NCI-H748 (cell line): ENCODE results near the gene PYDC1.
"Not testable (repeated sequence)": the region's sequence is repeated elsewhere in the genome, so short reads cannot be mapped to it uniquely, and the experiment has no call there.

Experiments
- DNase-seq: peaks from one replicate; lab custom pipeline; 2025; ENCODE audit not compliant: unreplicated experiment; lab: John Stamatoyannopoulos, UW

Gene PYDC1

DNA sequence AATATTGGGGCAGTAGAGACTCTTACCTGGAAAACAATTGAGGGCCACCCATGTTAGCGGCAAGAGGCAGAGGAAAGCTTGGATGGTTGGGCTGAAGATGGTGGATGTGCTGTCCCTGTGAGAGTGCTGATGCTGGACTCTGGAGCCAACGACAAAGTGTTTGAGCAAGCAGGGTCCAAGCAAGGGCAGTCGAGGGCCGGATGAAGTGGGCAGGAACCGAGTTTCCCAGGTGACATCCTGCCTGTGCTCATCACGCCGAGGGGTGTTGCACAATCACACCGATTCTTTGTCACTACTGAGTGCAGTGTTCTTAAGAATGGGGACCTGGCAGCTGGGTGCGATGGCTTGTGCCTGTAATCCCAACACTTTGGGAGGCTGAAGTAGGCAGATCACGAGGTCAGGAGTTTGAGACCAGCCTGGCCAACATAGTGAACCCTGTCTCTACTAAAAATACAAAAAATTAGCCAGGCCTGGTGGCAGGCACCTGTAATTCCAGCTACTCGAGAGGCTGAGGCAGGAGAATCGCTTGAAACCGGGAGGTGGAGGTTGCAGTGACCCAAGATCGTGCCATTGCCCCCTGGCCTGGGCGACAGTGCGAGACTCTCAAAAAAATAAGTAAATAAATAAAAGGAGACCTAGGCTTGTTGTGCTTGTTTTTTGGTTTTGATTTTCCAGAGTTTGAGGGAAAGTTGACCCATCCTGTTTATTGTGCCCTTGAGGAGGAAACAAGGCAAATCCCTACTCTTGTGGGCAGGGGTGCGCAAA lies 20.4 kb downstream of the PYDC1 start:
- no peak for DNase-seq

DNA sequence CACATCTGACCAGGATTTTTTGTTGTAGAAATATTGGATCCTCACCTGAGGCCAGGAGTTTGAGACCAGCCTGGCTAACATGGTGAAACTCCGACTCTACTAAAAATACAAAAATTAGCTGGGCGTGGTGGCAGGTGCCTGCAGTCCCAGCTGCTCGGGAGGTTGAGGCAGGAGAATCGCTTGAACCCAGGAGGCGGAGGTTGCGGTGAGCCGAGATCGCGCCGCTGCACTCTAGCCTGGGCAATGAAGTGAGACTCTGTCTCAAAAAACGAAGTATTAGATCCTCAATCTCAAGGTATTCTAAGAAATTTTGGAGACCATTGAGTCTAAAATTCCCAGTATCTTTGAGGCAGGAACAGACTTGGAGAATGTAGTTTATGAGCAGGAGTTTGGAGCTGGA lies 21.1 kb downstream of the PYDC1 start:
- DNase-seq: not testable (repeated sequence)

DNA sequence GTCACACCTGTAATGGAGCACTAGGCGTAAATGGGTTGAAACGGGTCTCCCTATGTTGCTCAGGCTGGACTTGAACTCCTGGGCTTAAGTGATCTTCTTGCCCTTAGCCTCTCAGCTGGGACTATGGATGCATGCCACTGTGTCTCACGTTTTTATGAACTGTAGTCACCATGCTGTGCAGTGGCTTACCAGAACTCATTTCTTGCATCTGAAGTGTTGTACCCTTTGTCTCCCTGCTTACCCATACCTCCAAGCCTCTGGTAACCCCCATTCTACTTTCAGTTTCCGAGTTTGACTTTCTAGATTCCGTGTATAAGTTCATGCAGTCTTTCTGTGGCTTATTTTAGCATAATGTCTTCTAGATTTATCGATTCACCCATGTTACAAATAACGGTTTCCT lies 22.0 kb downstream of the PYDC1 start:
- no peak for DNase-seq

DNA sequence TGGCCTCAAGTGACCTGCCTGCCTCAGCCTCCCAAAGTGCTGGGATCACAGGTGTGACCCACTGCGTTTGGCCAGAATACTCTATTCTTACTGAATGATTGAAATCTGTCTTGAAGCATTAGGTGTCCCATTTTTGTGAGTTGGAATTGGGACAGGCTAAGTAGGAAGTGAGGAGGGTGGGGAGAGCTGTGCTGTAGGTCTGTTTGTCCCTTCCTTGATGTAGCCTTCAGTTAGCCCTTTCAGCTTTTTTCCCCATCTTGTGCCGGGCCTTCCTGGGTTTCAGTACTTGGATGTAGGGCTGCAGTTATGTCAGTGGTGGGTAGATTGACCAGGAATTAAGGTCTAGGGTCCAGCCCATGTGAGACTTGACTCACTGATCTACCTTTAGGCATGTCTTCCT lies 23.1 kb downstream of the PYDC1 start:
- no peak for DNase-seq

- no peak for DNase-seq
Observed at GRCh38 chr16:31192856-31193642, 23.9 kb downstream of the PYDC1 start.

DNA sequence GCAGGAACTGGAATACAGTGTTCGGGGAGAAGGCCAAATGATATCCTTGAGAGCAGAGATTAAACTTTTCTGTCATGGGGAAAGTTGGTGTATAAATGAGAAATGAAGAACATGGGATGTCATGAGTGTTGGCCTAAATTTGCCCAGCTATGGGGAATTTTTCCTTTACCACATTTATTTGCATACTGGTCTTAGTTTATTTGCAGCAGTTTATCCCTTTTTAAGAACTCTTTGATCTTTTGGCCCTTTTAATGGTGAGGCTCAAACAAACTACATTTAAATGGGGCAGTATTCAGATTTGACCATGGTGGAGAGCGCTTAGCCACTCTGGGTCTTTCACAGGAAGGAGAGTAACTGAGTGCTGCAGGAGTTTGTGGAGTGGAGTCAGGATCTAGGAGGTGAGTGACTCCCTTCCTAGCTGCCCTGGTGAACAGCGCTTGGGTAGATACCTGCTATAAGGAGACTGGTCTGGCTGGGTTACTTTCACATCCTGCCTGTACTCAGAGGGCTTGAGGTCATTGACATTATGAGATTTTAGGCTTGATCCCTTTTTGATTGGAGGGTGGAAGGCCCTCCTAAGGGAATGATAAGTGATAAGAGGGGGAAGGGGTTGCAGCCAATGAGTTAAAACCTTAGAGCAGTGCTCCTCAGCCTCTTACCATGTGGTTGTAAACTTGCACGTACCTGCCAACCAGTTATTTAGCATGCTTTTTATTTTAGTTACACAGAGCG lies 25.1 kb downstream of the PYDC1 start:
- no peak for DNase-seq

DNA sequence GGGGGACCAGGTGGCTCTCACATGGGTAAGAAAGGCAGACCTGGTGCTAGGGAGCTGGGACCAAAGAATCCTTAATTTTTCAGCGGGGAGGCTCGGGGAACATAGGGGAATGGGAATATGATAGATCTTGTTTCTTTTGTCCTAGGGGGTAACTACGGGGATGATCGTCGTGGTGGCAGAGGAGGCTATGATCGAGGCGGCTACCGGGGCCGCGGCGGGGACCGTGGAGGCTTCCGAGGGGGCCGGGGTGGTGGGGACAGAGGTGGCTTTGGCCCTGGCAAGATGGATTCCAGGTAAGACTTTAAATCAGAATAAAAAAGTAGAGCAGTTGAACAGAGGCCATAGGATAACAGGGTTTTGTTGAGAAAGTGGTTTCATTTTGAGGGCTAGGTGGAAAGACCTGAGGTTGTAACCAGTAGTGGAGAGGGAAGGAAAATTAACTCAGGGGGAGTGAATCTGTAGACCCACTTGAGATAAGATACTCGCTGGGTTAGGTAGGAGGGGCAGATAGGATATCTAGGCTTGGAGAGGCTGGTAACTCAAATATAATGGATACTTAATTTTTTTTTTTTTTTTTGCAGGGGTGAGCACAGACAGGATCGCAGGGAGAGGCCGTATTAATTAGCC lies 26.0 kb downstream of the PYDC1 start:
- DNase-seq: no peak

DNA sequence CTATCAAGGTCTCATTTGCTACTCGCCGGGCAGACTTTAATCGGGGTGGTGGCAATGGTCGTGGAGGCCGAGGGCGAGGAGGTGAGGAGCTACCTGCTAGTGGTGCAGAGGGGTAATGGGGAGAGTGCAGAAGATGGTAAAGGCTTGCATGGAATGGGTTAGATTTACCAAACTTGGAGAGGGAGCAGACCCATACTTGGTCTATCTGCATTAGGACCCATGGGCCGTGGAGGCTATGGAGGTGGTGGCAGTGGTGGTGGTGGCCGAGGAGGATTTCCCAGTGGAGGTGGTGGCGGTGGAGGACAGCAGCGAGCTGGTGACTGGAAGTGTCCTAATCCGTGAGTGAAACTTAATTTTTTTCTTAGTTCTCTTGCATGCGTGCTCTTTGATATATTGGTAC lies 26.9 kb downstream of the PYDC1 start:
- DNase-seq: no peak

DNA sequence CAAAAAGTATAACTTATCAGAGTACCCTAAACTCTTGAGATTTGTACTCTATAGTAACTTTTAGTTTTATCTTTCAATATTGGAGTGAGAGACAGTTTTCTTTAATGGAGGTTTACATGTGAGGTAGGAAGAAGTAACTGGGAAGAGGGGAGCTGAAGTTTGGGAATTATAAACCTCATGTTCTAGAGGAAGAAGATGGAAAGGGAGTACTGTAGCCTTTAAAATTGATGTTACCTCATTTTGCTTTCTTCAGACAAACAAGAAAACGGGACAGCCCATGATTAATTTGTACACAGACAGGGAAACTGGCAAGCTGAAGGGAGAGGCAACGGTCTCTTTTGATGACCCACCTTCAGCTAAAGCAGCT lies 27.5 kb downstream of the PYDC1 start:
- DNase-seq: no peak

- DNase-seq: no peak
Observed at GRCh38 chr16:31188450-31189411, 28.2 kb downstream of the PYDC1 start.

- DNase-seq: no peak
Observed at GRCh38 chr16:31187808-31188189, 29.1 kb downstream of the PYDC1 start.

DNA sequence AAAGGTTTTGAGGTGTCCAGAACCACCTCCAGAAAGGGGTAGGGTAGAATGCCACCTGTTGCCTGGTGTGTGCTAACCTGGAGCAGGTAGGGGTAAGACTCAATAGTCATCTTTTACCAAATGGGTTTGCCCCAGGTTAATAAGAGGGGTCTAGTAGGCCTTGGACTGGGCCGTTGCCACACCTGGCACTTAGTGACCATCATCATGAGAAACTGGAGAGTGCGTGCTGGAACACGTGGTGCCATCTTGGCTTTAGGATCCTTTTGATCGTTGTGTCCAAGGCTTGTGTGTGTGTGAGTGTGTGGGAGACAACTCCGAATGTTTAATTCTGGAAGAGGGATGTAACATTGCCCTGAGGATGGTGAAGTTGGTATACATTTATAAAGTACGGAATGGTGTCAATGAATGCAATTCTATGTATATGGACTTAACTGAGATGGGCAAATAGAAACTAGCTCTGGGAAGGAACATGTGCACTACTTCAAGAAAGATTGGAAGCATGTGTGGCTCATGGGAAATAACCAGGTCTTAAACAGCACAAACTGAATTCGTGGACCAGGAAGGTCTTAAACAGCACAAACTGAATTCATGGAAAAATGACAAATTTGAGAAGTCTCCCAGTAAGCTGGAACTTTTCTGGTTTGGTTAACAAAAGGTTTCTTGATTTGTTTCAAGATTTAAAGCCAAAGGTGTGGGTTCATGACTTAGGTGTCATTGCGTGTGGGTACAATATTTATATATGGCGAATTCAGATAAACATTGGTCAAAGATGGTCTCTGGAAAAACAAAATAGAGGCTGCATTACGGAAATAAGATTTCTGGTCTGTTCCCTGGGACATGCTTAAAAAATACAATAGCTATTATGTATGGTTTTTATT lies 29.8 kb downstream of the PYDC1 start:
- no peak for DNase-seq

GRCh38 chr16:31186176-31186575 lies 30.8 kb downstream of the PYDC1 start:
- DNase-seq: no peak

DNA sequence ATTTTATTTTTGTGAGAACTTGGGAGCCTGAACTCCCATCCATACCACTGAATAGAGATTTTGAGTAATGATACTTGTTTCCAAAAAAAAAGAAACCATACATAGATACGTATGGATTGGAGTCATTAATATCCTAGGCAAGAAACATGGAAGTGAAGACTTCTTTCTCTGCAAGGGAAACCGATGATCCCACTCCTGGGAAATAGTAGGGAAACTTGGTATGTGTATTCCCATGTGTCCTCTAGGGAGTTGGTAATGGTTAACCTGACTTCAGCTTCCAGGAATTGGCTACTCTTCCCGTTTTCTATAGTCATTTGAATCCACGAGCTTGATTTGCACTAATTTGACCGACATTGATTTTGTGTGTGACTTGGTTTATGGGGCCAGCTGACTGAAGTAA lies 31.6 kb downstream of the PYDC1 start:
- no peak for DNase-seq

GRCh38 chr16:31184888-31185287 lies 32.0 kb downstream of the PYDC1 start:
- no peak for DNase-seq

- no peak for DNase-seq
Observed at GRCh38 chr16:31183432-31184428, 33.2 kb downstream of the PYDC1 start.

- DNase-seq: no peak
Observed at GRCh38 chr16:31182391-31182790, 34.5 kb downstream of the PYDC1 start.
